HG03558 (cell line): Measurements from ENCODE around the gene SMIM17.

Experiments used
- ATAC-seq: cut with Tn5 transposase; IDR thresholded peaks from one replicate; pipeline ENCODE4 v1.9.1; 2021; ENCODE audit warnings: moderate number of reproducible peaks; ENCODE audit not compliant: unreplicated experiment; ENCODE audit errors: extremely low read depth

The SMIM17 gene

GRCh38 chr19:56705939-56706338, 63.0 kb downstream of the SMIM17 start:
- ATAC-seq = no peak
